HUES48 (cell line): ENCODE results near the gene PDGFC.

Experiments used
- H3K27ac ChIP-seq: one replicate; pipeline ENCODE4 v1.7.0; 2013; ENCODE audit warnings: low read depth, low read length, inconsistent platforms
- H3K27me3 ChIP-seq: 2 replicates; pipeline ENCODE4 v1.6.1; 2013; ENCODE audit warnings: mild to moderate bottlenecking, low read length; ENCODE audit not compliant: control insufficient read depth, insufficient read depth
- H3K36me3 ChIP-seq: 2 replicates; pipeline ENCODE4 v1.6.1; 2013; ENCODE audit warnings: low read length; ENCODE audit not compliant: control insufficient read depth, insufficient read depth
- H3K4me1 ChIP-seq: 2 replicates; pipeline ENCODE4 v1.6.1; 2013; ENCODE audit warnings: mild to moderate bottlenecking, low read length; ENCODE audit not compliant: control insufficient read depth, insufficient read depth
- H3K4me3 ChIP-seq: 2 replicates; pipeline ENCODE4 v1.5.1; 2013; ENCODE audit warnings: mild to moderate bottlenecking, low read depth, low read length
- H3K9ac ChIP-seq: 2 replicates; pipeline ENCODE4 v1.6.1; 2013; ENCODE audit warnings: mild to moderate bottlenecking, low read depth, low read length, moderate library complexity
- H3K9me3 ChIP-seq: 2 replicates; pipeline ENCODE4 v1.6.1; 2013; ENCODE audit warnings: low read length; ENCODE audit not compliant: control insufficient read depth, insufficient read depth

The PDGFC gene

GRCh38 chr4:156800463-156800862, 171.1 kb downstream of the PDGFC start:
- Histone ChIP-seq H3K9me3 (no peaks in the 10 kb centered on the region), H3K36me3 (no peaks in the 10 kb centered on the region), H3K27ac (no peak overlapping the region), H3K9ac (no peak overlapping the region), H3K4me3 (no peak overlapping the region), H3K27me3 (no peaks in the 10 kb centered on the region), H3K4me1 (no peaks in the 10 kb centered on the region; the same call in 1 of the 2 replicates)

DNA sequence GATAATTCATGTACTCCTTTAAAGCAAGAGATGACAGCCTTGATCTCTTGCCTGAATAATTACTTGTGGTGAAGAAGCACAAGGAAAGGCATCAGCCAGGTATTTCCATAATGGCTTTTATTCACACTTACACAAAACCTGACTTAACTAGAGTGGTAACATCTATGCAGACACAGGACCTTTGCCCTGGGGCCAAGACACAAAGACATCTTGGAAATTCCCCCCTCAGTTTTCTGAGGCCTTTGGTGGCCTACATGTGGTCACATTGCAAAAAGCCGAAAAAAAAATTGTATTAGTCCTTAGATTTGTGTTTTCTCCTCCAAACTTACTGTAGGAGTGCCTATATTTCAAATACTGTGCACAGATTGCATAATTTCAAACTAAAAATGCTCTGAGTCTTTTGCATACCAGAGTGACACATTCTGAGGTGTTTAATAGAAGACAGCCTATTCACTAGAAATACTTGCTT, 172.4 kb downstream of the PDGFC start:
- no peaks in the 10 kb centered on the region for H3K36me3 ChIP-seq
- H3K4me1 ChIP-seq: no peaks in the 10 kb centered on the region; the same call in 1 of the 2 replicates
- H3K4me3 ChIP-seq: no peak overlapping the region
- no peaks in the 10 kb centered on the region for H3K27me3 ChIP-seq
- no peak overlapping the region for H3K9ac ChIP-seq
- no peaks in the 10 kb centered on the region for H3K9me3 ChIP-seq
- no peak overlapping the region for H3K27ac ChIP-seq

DNA sequence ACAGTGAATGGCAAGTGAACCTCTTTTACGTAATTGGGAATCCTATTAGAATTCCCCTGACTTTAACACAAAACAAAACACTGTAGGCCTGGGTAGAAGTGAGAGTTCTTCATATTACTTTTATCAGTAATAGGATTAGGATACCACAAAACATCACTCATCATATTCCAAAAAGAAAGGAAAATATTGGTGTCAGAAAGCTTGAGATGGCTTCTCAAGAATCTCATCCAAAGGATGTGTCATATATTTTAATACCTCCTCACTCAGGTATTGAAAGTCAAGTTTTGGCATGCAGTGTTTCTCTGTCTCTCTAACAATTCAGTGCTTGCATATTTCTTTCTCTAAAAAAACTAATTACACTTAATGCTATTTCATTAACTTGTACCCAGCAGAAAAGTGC, 173.2 kb downstream of the PDGFC start:
- Histone ChIP-seq H3K27ac (no peak overlapping the region), H3K4me3 (no peak overlapping the region), H3K9me3 (no peaks in the 10 kb centered on the region)

DNA sequence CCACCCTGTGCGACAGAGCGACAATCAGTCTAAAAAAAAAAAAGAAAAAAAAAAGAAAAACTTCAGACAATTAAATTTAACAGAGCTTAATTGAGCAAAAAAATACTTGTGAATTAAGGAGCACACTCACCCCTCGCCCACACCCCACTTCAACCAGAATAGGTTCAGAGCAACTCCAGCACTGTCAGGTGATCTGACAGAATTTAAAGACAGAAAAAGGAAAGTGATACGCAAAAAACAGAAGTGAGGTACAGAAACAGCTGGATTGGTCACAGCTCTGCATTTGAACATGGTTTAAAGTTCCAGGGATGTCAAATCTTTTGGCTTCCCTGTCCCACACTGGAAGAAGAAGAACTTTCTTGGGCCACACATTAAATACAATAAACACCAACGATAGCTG, 174.4 kb downstream of the PDGFC start:
- Histone ChIP-seq H3K4me3 (no peak overlapping the region), H3K4me1 (peaks cover 6% of the 10 kb centered on the region; the same call in 1 of the 2 replicates), H3K9me3 (no peaks in the 10 kb centered on the region), H3K36me3 (no peaks in the 10 kb centered on the region), H3K27me3 (no peaks in the 10 kb centered on the region), H3K9ac (no peak overlapping the region), H3K27ac (no peak overlapping the region)

More for the DNA sequence above, 173.2 kb downstream of the PDGFC start:
- Histone ChIP-seq H3K4me1 (no peaks in the 10 kb centered on the region; the same call in 1 of the 2 replicates), H3K27me3 (no peaks in the 10 kb centered on the region), H3K9ac (no peak overlapping the region), H3K36me3 (no peaks in the 10 kb centered on the region)

DNA sequence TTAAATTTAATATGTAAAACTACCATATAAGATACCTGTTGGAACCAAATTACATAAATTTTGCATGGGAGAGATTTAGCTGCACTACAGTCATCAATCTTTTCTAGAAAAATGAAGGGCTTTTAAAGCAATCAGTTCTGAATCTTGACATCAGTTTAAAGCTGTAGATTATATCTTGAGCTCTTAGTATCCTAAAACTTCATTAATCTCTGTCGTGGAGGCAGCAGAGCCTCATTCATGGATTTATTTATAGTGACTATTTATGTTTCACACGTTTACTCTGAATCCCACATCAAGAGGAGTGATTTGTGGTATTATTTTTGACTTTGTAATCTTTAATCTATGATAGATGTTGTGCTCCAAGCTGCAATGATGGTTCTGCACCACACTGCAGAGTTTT, 175.9 kb downstream of the PDGFC start:
- no peak overlapping the region for H3K9ac ChIP-seq

GRCh38 chr4:156794863-156795262, 176.7 kb downstream of the PDGFC start:
- Histone ChIP-seq H3K9me3 (no peaks in the 10 kb centered on the region), H3K27me3 (no peaks in the 10 kb centered on the region), H3K27ac (no peak overlapping the region), H3K4me1 (peaks cover 6% of the 10 kb centered on the region; the same call in 1 of the 2 replicates), H3K9ac (no peak overlapping the region), H3K4me3 (no peak overlapping the region), H3K36me3 (no peaks in the 10 kb centered on the region)

More for the DNA sequence above, 175.9 kb downstream of the PDGFC start:
- Histone ChIP-seq H3K27me3 (no peaks in the 10 kb centered on the region), H3K27ac (no peak overlapping the region), H3K36me3 (no peaks in the 10 kb centered on the region), H3K9me3 (no peaks in the 10 kb centered on the region), H3K4me3 (no peak overlapping the region), H3K4me1 (peaks cover 6% of the 10 kb centered on the region; the same call in 1 of the 2 replicates)

DNA sequence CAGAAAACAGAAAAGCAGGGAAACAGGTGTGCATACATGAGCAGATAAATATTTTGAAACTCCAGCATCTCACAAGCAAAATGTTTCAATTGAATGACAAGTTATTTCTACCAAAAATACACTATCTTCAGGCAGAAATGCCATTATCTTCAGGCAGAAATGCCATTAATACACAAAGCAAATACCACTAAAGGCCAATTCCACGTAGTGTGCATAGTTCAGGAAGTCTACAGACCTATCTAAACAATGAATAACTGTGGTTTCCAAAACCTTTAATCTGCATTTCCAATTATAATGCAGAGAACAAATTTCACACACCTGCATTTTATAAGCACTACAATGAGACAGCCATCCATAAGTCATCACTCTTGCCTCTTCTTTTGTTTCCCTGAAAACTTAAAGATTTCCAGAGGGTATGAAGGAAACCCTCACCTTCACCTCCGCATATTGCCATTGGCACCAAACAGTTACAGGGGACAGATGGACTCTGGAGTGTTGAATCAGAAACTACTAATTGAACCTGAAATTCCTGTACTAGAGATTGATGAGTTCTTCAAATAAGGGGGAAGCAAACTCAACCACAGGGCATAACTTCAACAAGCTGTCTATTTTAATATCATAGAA, 179.0 kb downstream of the PDGFC start:
- H3K4me3 ChIP-seq: no peak overlapping the region
- no peak overlapping the region for H3K9ac ChIP-seq
- no peaks in the 10 kb centered on the region for H3K9me3 ChIP-seq
- H3K36me3 ChIP-seq: no peaks in the 10 kb centered on the region
- H3K27ac ChIP-seq: no peak overlapping the region
- peaks cover 6% of the 10 kb centered on the region; the same call in 1 of the 2 replicates for H3K4me1 ChIP-seq
- no peaks in the 10 kb centered on the region for H3K27me3 ChIP-seq

DNA sequence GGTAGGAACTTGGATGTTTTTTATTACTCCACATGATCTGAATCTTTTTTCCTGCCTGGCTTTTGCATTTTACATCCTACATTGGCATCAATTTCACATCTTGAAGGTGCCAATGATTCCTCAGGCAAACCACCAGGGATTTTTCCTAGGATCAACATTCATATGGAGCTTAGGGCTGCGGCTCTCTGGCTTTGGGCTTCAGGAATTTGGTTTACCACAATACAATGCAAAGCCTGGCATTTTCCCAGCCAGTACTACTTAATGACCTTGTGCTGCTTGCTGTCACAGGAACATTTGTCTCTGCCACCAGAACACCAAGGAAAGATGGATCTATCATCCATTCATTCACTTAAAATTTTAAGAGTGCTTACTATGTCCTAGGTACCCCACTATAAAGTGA, 180.7 kb downstream of the PDGFC start:
- H3K4me1 ChIP-seq: peaks cover 6% of the 10 kb centered on the region; the same call in 1 of the 2 replicates
- no peak overlapping the region for H3K27ac ChIP-seq
- H3K36me3 ChIP-seq: no peaks in the 10 kb centered on the region
- no peak overlapping the region for H3K4me3 ChIP-seq
- H3K27me3 ChIP-seq: no peaks in the 10 kb centered on the region
- no peak overlapping the region for H3K9ac ChIP-seq
- H3K9me3 ChIP-seq: no peaks in the 10 kb centered on the region

DNA sequence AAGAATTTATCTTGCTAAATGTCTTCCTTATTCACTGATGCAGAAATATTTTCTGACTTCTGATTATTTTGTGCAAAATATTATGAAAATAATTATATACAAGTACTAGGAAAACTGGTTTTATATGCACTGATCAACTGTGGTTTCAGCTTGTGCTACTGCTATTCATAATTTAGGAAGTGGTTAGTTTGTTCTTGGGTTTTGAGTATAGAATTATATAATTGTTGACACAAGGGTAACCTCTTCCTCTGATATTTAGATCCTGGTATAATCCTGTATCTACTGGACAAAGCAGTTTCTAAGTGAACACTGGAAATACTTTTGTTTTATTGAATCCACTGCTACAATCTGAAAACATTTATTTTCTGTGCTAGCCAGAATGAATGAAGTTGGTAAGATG, 182.8 kb downstream of the PDGFC start:
- no peak overlapping the region for H3K4me3 ChIP-seq
- H3K27ac ChIP-seq: no peak overlapping the region
- H3K9ac ChIP-seq: no peak overlapping the region
- H3K27me3 ChIP-seq: no peaks in the 10 kb centered on the region
- H3K36me3 ChIP-seq: no peaks in the 10 kb centered on the region
- H3K4me1 ChIP-seq: peaks cover 6% of the 10 kb centered on the region; the same call in 1 of the 2 replicates
- no peaks in the 10 kb centered on the region for H3K9me3 ChIP-seq

- no peaks in the 10 kb centered on the region for H3K36me3 ChIP-seq
- H3K27ac ChIP-seq: no peak overlapping the region
- H3K27me3 ChIP-seq: no peaks in the 10 kb centered on the region
- H3K9me3 ChIP-seq: no peaks in the 10 kb centered on the region
- H3K4me1 ChIP-seq: no peaks in the 10 kb centered on the region; the same call in 1 of the 2 replicates
- no peak overlapping the region for H3K4me3 ChIP-seq
- no peak overlapping the region for H3K9ac ChIP-seq
These were observed 184.9 kb downstream of the PDGFC start for GRCh38 chr4:156786713-156787112.

DNA sequence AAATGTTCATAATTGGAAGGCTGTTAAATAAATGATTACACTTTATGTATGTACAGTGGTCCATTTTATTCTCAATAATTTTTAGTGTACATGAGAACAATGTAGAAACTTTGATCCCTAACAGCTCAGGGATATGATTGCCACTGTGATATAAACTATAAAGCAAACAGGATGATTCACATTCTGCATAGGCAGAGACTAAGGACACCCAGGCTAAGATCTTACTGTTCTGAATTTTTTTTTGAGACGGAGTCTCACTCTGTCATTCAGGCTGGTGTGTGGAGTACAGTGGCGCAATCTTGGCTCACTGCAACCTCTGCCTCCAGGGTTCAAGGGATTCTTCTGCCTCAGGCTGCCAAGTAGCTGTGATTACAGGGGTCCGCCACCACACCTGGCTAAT, 186.6 kb downstream of the PDGFC start:
- Histone ChIP-seq H3K9ac (no peak overlapping the region), H3K4me1 (no peaks in the 10 kb centered on the region), H3K4me3 (no peak overlapping the region), H3K36me3 (no peaks in the 10 kb centered on the region), H3K9me3 (no peaks in the 10 kb centered on the region), H3K27ac (no peak overlapping the region), H3K27me3 (no peaks in the 10 kb centered on the region)
